SH-SY5Y (cell line): ENCODE measurements around the gene OSBP.

Experiments used
- GATA2 ChIP-seq: IDR thresholded peaks from 2 replicates; pipeline ENCODE4 v1.6.1; 2011; ENCODE audit warnings: mild to moderate bottlenecking, low read depth, low read length
- GATA3 ChIP-seq: IDR thresholded peaks from 2 replicates; pipeline ENCODE4 v1.6.1; 2011; ENCODE audit warnings: low read depth, mild to moderate bottlenecking, low read length, moderate library complexity

DNA sequence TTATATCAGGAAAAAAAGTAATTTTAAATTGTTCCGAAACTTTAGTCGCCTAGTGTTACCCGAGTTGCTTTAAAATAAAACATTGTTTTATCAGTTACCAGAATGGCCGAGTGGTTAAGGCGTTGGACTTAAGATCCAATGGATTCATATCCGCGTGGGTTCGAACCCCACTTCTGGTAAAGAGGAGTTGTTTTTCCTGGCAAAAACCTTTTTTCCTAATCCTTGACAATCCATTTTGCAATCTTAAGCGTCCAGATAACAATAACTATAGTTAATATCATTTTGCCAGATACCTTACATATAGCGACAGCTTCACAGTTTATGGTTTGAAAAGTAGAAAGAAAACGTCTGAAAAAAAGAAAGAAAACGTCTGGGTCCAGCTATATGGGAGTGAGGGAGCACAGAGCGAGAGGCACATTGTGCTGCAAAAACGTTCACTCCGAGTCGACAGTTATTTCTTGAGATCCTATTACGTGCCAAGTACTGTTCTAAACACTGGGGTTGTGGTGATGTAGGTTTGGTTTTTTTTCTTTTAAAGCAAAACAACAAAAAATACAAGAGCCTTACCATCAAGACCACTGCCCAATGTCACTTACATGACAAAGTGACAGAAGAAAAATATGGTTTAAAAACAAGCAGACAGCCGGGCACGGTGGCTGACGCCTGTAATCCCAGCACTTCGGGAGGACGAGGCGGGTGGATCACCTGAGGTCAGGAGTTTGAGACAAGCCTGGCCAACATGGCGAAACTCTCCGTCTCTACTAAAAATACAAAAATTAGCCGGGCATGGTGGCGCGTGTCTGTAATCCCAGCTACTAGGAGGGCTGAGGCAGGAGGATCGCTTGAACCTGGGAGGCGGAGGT is 63.7 kb downstream of the OSBP start:
- TF ChIP-seq GATA2 (no peak), GATA3 (no peak)
